ENCODE data around the gene CLCF1. TPM values are rescaled to one million over a fixed set of nuclear protein-coding genes. Genes with fewer than 3 reads are reported as not detected.

Gene CLCF1
- total and polyA plus RNA-seq, 2 of the 13 experiments (the other 11 are each of a cell fraction or from before 2014, with no cell fraction given): 0.49 to 0.78 TPM

GRCh38 chr11:67317205-67317887 lies 56.1 kb downstream of the CLCF1 start (continued):
- no peak for TF ChIP-seq ZNF296 (CRISPR knock-in tag; conservative IDR thresholded peaks at IDR 0.05)
- no peak for TF ChIP-seq KDM1A (CRISPR knock-in tag; IDR thresholded peaks at IDR 0.05)
- peak; percentile 63; the same call in 1 of the 2 replicates for TF ChIP-seq E2F2 (CRISPR knock-in tag; IDR thresholded peaks at IDR 0.05; ENCODE audit: borderline replicate concordance)
- TF ChIP-seq AGO1 (IDR thresholded peaks at IDR 0.05; ENCODE audit: low read depth, low read length, poor library complexity, severe bottlenecking): peak; percentile 55
- TF ChIP-seq CEBPG (CRISPR knock-in tag; IDR thresholded peaks at IDR 0.05): no peak
- no peak for TF ChIP-seq ZNF180 (CRISPR knock-in tag; IDR thresholded peaks at IDR 0.05; ENCODE audit: borderline replicate concordance, low read depth)
- TF ChIP-seq SMARCC2 (IDR thresholded peaks at IDR 0.05): no peak
- TF ChIP-seq ZGPAT (CRISPR knock-in tag; IDR thresholded peaks at IDR 0.05): peak; percentile 89
- 0 out of 2 replicates have a peak, but pooled peaks have one; percentile 13 for TF ChIP-seq ZNF746 (CRISPR knock-in tag; IDR thresholded peaks at IDR 0.05)
- TF ChIP-seq NCOA2 (CRISPR knock-in tag; IDR thresholded peaks at IDR 0.05): peak; percentile 45; the same call in 1 of the 2 replicates
- no peak for TF ChIP-seq FUBP1 (CRISPR knock-in tag; IDR thresholded peaks at IDR 0.05; ENCODE audit: borderline replicate concordance)
- no peak for TF ChIP-seq ZNF256 (CRISPR knock-in tag; conservative IDR thresholded peaks at IDR 0.05)
- no peak for TF ChIP-seq TERF1 (CRISPR knock-in tag; IDR thresholded peaks at IDR 0.05)
- TF ChIP-seq SAP130 (CRISPR knock-in tag; IDR thresholded peaks at IDR 0.05; ENCODE audit: low read depth): peak; percentile 78
- peak; percentile 92; the same call in 2 of the 3 replicates for TF ChIP-seq MXI1 (IDR thresholded peaks at IDR 0.05; ENCODE audit: borderline replicate concordance, low read depth, low read length)
- peak; percentile 79; the same call in 1 of the 2 replicates for TF ChIP-seq ZNF776 (CRISPR knock-in tag; IDR thresholded peaks at IDR 0.05)
- TF ChIP-seq ZNF790 (CRISPR knock-in tag; IDR thresholded peaks at IDR 0.05; ENCODE audit: borderline replicate concordance): no peak
- peak; percentile 60; the same call in 1 of the 2 replicates for TF ChIP-seq TFDP2 (CRISPR knock-in tag; IDR thresholded peaks at IDR 0.05)
- no peak for TF ChIP-seq ZNF382 (CRISPR knock-in tag; IDR thresholded peaks at IDR 0.05; ENCODE audit: borderline replicate concordance)
- TF ChIP-seq PITX1 (CRISPR knock-in tag; IDR thresholded peaks at IDR 0.05): peak; percentile 68

Measured in HepG2 (cell line).